ENCODE measurements around the gene TMEM97.
"Not testable (repeated sequence)": the region's sequence is repeated elsewhere in the genome, so short reads cannot be mapped to it uniquely, and the experiment has no call there.

TMEM97 gene

GRCh38 chr17:28318759-28319597 lies at the start of gene TMEM97:
Gene TMEM97, plus strand, starts transcription at chr17:28319200. Its CDS starts 40 bp downstream, at chr17:28319240.
- peak; percentile 97 for DNase-seq

GRCh38 chr17:28270055-28270454 lies 48.9 kb upstream of the TMEM97 start:
- no peak for DNase-seq

- no peak for DNase-seq
Measured at GRCh38 chr17:28270926-28271325, 48.1 kb upstream of the TMEM97 start.

GRCh38 chr17:28271431-28271830 lies 47.6 kb upstream of the TMEM97 start:
- DNase-seq = no peak

- DNase-seq = no peak
Measured at GRCh38 chr17:28272166-28272565, 46.8 kb upstream of the TMEM97 start.

GRCh38 chr17:28273341-28273740 lies 45.7 kb upstream of the TMEM97 start:
- not testable (repeated sequence) for DNase-seq

- DNase-seq = no peak
Measured at GRCh38 chr17:28274591-28275265, 44.3 kb upstream of the TMEM97 start.

GRCh38 chr17:28276011-28276410 lies 43.0 kb upstream of the TMEM97 start:
- no peak for DNase-seq

- no peak for DNase-seq
Measured at GRCh38 chr17:28279411-28279810, 39.6 kb upstream of the TMEM97 start.

GRCh38 chr17:28280826-28281225 lies 38.2 kb upstream of the TMEM97 start:
- DNase-seq = no peak

GRCh38 chr17:28282596-28282995 lies 36.4 kb upstream of the TMEM97 start:
- no peak for DNase-seq

GRCh38 chr17:28285965-28286364 lies 33.0 kb upstream of the TMEM97 start:
- DNase-seq = no peak

GRCh38 chr17:28290703-28291102 lies 28.3 kb upstream of the TMEM97 start:
- DNase-seq = no peak

GRCh38 chr17:28291780-28292330 lies 27.1 kb upstream of the TMEM97 start:
- no peak for DNase-seq

GRCh38 chr17:28292878-28293277 lies 26.1 kb upstream of the TMEM97 start:
- DNase-seq = not testable (repeated sequence)

- DNase-seq = peak; percentile 95
Measured at GRCh38 chr17:28293994-28294393, 25.0 kb upstream of the TMEM97 start.

- DNase-seq = no peak
Measured at GRCh38 chr17:28295677-28296578, 23.1 kb upstream of the TMEM97 start.

- no peak for DNase-seq
Measured at GRCh38 chr17:28298449-28298848, 20.6 kb upstream of the TMEM97 start.

- DNase-seq = no peak
Measured at GRCh38 chr17:28306954-28307401, 12.0 kb upstream of the TMEM97 start.

GRCh38 chr17:28313841-28314240 lies 5.2 kb upstream of the TMEM97 start:
- DNase-seq = no peak

GRCh38 chr17:28315846-28316705 lies 2.9 kb upstream of the TMEM97 start:
- DNase-seq = no peak

Measured in MV-4-11 (cell line).